HL-60/S4 (cell line): ENCODE results near the gene NFIL3.

Experiments
- in situ Hi-C: fragments of 300-500 bp; cut with MboI; formaldehyde crosslinking; loops from 2 replicates; pipeline ENCODE4 v1.14.3; 2022; ENCODE audit warnings: low sequenced_read_pairs

Gene NFIL3

GRCh38 chr9:91422758-91423711 is 597 bp downstream of the NFIL3 start:
- in situ Hi-C loops = loop anchor here (25.0 kb wide), 1 partner anchor 236 kb away; no protein-coding TSS in a partner anchor

GRCh38 chr9:91421971-91422757 is 1.5 kb downstream of the NFIL3 start:
- in situ Hi-C loops = loop anchor here (25.0 kb wide), 1 partner anchor 235 kb away; no protein-coding TSS in a partner anchor

- in situ Hi-C loops = loop anchor here (25.0 kb wide), 1 partner anchor 234 kb away; no protein-coding TSS in a partner anchor
These were observed 2.4 kb downstream of the NFIL3 start for GRCh38 chr9:91421128-91421765.

GRCh38 chr9:91420501-91421127 is 3.0 kb downstream of the NFIL3 start:
- in situ Hi-C loops = loop anchor here (25.0 kb wide), 1 partner anchor 233 kb away; no protein-coding TSS in a partner anchor

GRCh38 chr9:91419222-91420191 is 4.1 kb downstream of the NFIL3 start:
- in situ Hi-C loops = loop anchor here (25.0 kb wide), 1 partner anchor 232 kb away; no protein-coding TSS in a partner anchor

GRCh38 chr9:91418215-91418610 is 5.4 kb downstream of the NFIL3 start:
- in situ Hi-C loops = loop anchor here (25.0 kb wide), 1 partner anchor 231 kb away; no protein-coding TSS in a partner anchor

- in situ Hi-C loops = loop anchor here (25.0 kb wide), 1 partner anchor 230 kb away; no protein-coding TSS in a partner anchor
These were observed 5.9 kb downstream of the NFIL3 start for GRCh38 chr9:91417602-91418214.

GRCh38 chr9:91416096-91416712 is 7.4 kb downstream of the NFIL3 start:
- in situ Hi-C loops = loop anchor here (25.0 kb wide), 1 partner anchor 229 kb away; no protein-coding TSS in a partner anchor

GRCh38 chr9:91415290-91415689 is 8.3 kb downstream of the NFIL3 start:
- in situ Hi-C loops = loop anchor here (25.0 kb wide), 1 partner anchor 228 kb away; no protein-coding TSS in a partner anchor

GRCh38 chr9:91412941-91413340 is 10.7 kb downstream of the NFIL3 start:
- in situ Hi-C loops = loop anchor here (25.0 kb wide), 1 partner anchor 226 kb away; no protein-coding TSS in a partner anchor

GRCh38 chr9:91411096-91411771 is 12.4 kb downstream of the NFIL3 start:
- in situ Hi-C loops = loop anchor here (25.0 kb wide), 1 partner anchor 224 kb away; no protein-coding TSS in a partner anchor

GRCh38 chr9:91410161-91410560 is 13.5 kb downstream of the NFIL3 start:
- in situ Hi-C loops = loop anchor here (25.0 kb wide), 1 partner anchor 223 kb away; no protein-coding TSS in a partner anchor

GRCh38 chr9:91408475-91408874 is 15.2 kb downstream of the NFIL3 start:
- in situ Hi-C loops = loop anchor here (25.0 kb wide), 1 partner anchor 221 kb away; no protein-coding TSS in a partner anchor

- in situ Hi-C loops = loop anchor here (25.0 kb wide), 1 partner anchor 220 kb away; no protein-coding TSS in a partner anchor
These were observed 15.9 kb downstream of the NFIL3 start for GRCh38 chr9:91407580-91408318.

- in situ Hi-C loops = loop anchor here (25.0 kb wide), 1 partner anchor 218 kb away; no protein-coding TSS in a partner anchor
These were observed 18.1 kb downstream of the NFIL3 start for GRCh38 chr9:91405343-91406077.
